WERI-Rb-1 (cell line): ENCODE data around the gene AKAP6.

Experiments used
- DNase-seq: peaks from one replicate; pipeline ENCODE4 v3.0.0-alpha.2; 2020
- H3K27ac ChIP-seq: fragments of 250-450 bp; sonication (Bioruptor Pico); 2 replicates; pipeline ENCODE4 v1.5.1; 2020; ENCODE audit warnings: mild to moderate bottlenecking, moderate library complexity
- H3K27me3 ChIP-seq: fragments of 250-450 bp; sonication (Bioruptor Pico); 2 replicates; pipeline ENCODE4 v1.5.1; 2021; ENCODE audit warnings: mild to moderate bottlenecking, low read depth, moderate library complexity; ENCODE audit not compliant: insufficient read depth, severe bottlenecking
- H3K36me3 ChIP-seq: fragments of 250-450 bp; sonication (Bioruptor Pico); 2 replicates; pipeline ENCODE4 v1.5.1; 2020; ENCODE audit warnings: mild to moderate bottlenecking, moderate library complexity
- H3K4me3 ChIP-seq: 2 replicates; pipeline ENCODE4 v1.5.1; 2011; ENCODE audit warnings: low read depth, mild to moderate bottlenecking, control low read depth, low read length
- H3K9me3 ChIP-seq: fragments of 250-450 bp; sonication (Bioruptor Pico); 2 replicates; pipeline ENCODE4 v1.5.1; 2021; ENCODE audit warnings: mild to moderate bottlenecking, moderate library complexity; ENCODE audit not compliant: severe bottlenecking
- CTCF ChIP-seq: IDR thresholded peaks from 2 replicates; pipeline ENCODE4 v1.5.1; 2011; ENCODE audit warnings: low read depth, mild to moderate bottlenecking, control low read depth, inconsistent platforms, low read length

The AKAP6 gene

DNA sequence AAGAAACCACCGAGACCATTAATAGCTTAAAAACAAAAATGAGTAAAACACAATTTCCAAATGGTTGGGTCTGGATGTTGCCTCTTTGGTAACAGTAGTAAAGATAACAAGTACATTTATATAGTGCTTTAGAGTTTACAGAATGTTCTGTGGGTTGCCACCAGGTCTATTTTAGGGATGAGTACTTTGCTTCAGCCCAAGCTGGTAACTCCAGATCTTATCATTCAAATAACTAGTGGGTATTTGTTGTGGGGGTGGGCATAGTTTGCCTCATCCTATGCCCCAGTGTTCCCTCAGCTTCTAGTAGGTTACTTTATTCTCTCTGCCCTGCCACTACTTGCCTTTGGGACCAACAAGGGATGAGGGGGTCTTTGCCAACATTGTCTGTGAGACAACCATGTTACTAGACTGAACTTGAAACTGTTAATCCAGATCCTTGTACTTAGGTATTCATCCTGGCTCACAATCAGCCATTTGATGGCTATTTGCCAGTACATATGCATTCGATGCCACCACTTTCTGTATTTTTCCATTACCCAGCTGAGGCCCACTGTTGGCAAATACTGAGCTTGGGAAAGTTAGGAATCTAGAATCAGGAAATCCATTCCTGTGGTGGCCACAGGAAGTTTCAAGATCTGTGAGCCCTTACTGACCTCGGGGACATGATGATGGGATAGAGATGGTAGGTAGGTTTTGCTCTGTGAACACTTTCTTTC lies 17.6 kb upstream of the AKAP6 start:
- no peak for DNase-seq
- H3K4me3 ChIP-seq: no peak overlapping the region
- H3K9me3 ChIP-seq: no peaks in the 10 kb centered on the region
- H3K27me3 ChIP-seq: no peaks in the 10 kb centered on the region
- no peaks in the 10 kb centered on the region for H3K36me3 ChIP-seq
- H3K27ac ChIP-seq: no peak overlapping the region
- TF ChIP-seq CTCF: no peak

GRCh38 chr14:32312010-32312331 lies 17.1 kb upstream of the AKAP6 start:
- TF ChIP-seq CTCF: no peak
- H3K36me3 ChIP-seq: no peaks in the 10 kb centered on the region
- H3K27me3 ChIP-seq: no peaks in the 10 kb centered on the region
- no peak for DNase-seq
- no peaks in the 10 kb centered on the region for H3K9me3 ChIP-seq
- no peak overlapping the region for H3K27ac ChIP-seq
- no peak overlapping the region for H3K4me3 ChIP-seq

GRCh38 chr14:32313844-32314376 lies 15.2 kb upstream of the AKAP6 start:
- Histone ChIP-seq H3K36me3 (no peaks in the 10 kb centered on the region), H3K27ac (no peak overlapping the region), H3K4me3 (no peak overlapping the region), H3K9me3 (no peaks in the 10 kb centered on the region), H3K27me3 (no peaks in the 10 kb centered on the region)
- no peak for TF ChIP-seq CTCF
- no peak for DNase-seq

GRCh38 chr14:32318087-32318795 lies 10.9 kb upstream of the AKAP6 start:
- Histone ChIP-seq H3K36me3 (no peaks in the 10 kb centered on the region), H3K27ac (no peak overlapping the region), H3K27me3 (no peaks in the 10 kb centered on the region), H3K4me3 (no peak overlapping the region), H3K9me3 (no peaks in the 10 kb centered on the region)
- no peak for TF ChIP-seq CTCF
- no peak for DNase-seq

DNA sequence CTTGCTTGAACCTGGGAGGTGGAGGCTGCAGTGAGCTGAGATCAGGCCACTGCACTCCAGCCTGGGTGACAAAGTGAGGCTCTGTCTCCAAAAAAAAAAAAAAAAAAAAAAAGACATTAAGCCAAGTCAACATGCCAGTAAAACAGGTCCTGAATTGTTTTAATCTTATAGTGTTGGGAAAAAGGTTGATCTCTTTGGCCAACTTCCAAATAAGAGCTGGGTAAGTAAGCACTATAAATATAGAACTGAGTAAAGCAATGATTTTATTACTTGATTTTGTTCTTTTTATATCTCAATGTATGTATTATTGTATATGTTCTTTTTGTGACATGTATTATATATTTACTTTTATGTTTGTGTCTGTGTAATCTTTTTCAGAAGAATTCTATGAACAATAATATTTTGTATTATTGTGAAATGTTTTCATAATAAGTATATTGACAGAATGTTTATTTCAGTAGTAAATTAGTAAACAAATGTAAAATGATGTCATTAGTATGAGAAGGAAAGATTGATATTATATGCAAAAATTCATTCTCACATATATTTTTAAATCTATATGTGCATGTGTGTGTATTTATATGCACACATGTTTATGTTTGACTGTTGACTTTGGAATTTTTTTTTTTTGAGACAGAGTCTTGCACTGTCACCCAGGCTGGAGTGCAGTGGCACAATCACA lies 9.6 kb upstream of the AKAP6 start:
- H3K27ac ChIP-seq: no peak overlapping the region
- DNase-seq: no peak
- no peak for TF ChIP-seq CTCF

More for the DNA sequence above, 9.6 kb upstream of the AKAP6 start:
- H3K9me3 ChIP-seq: no peaks in the 10 kb centered on the region
- H3K4me3 ChIP-seq: no peak overlapping the region
- H3K27me3 ChIP-seq: no peaks in the 10 kb centered on the region
- no peaks in the 10 kb centered on the region for H3K36me3 ChIP-seq
